ENCODE data around the gene TRPM3.

DNA sequence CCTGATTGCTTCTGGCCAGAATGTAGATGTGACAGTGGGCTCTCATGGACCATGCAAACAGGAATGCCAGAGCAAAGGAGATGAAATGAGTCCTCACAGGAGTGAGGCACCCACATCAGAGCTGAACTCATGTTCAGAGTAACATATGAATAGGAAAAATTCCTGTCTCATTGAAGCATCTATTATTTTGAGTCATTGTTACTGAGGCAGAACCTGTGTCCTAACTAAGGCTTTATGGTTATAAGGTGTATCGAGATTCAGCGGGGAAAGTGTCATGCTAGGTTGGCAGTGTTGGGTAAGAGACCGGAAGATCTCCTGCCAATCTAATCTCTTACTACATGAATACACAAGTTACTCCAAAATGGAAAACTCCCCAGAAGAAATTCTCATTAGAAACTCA, 304.1 kb downstream of the TRPM3 start:
- no peak for TF ChIP-seq CTCF (IDR thresholded peaks at IDR 0.05; ENCODE audit: low read length)
- no peak for TF ChIP-seq EZH2phosphoT487 (IDR thresholded peaks at IDR 0.05; ENCODE audit: low read length)
